ENCODE data around the gene LCP2.

Gene LCP2

GRCh38 chr5:170269579-170269978 lies 28.0 kb downstream of the LCP2 start:
- no peak for TF ChIP-seq CTCF (IDR thresholded peaks at IDR 0.05; ENCODE audit: low read depth, low read length)
- no peak overlapping the region for H3K4me3 ChIP-seq (replicated peaks in 1 of 2; ENCODE audit: low read depth in 2 of 2, low read length in 2 of 2)
- no peak for DNase-seq (ENCODE audit: low read depth in 2 of 2)

GRCh38 chr5:170268884-170269283 lies 28.7 kb downstream of the LCP2 start:
- no peak for DNase-seq (ENCODE audit: low read depth in 2 of 2)
- no peak for TF ChIP-seq CTCF (IDR thresholded peaks at IDR 0.05; ENCODE audit: low read depth, low read length)
- no peak overlapping the region for H3K4me3 ChIP-seq (replicated peaks in 1 of 2; ENCODE audit: low read depth in 2 of 2, low read length in 2 of 2)

- no peak for DNase-seq (ENCODE audit: low read depth in 2 of 2)
- H3K4me3 ChIP-seq (replicated peaks in 1 of 2; ENCODE audit: low read depth in 2 of 2, low read length in 2 of 2): no peak overlapping the region
- no peak for TF ChIP-seq CTCF (IDR thresholded peaks at IDR 0.05; ENCODE audit: low read depth, low read length)
These were observed 29.4 kb downstream of the LCP2 start for GRCh38 chr5:170268153-170268689.

GRCh38 chr5:170267431-170268152 lies 30.0 kb downstream of the LCP2 start:
- H3K4me3 ChIP-seq (replicated peaks in 1 of 2; ENCODE audit: low read depth in 2 of 2, low read length in 2 of 2): no peak overlapping the region
- TF ChIP-seq CTCF (IDR thresholded peaks at IDR 0.05; ENCODE audit: low read depth, low read length): peak; percentile 82
- peak; percentile 78 to 86 for DNase-seq (ENCODE audit: low read depth in 2 of 2)

GRCh38 chr5:170266570-170267381 lies 30.8 kb downstream of the LCP2 start:
- no peak for DNase-seq (ENCODE audit: low read depth in 2 of 2)
- TF ChIP-seq CTCF (IDR thresholded peaks at IDR 0.05; ENCODE audit: low read depth, low read length): no peak
- no peak overlapping the region for H3K4me3 ChIP-seq (replicated peaks in 1 of 2; ENCODE audit: low read depth in 2 of 2, low read length in 2 of 2)

- peak in 1 of 2 donors; percentile 50 for DNase-seq (ENCODE audit: low read depth in 2 of 2)
- no peak for TF ChIP-seq CTCF (IDR thresholded peaks at IDR 0.05; ENCODE audit: low read depth, low read length)
- H3K4me3 ChIP-seq (replicated peaks in 1 of 2; ENCODE audit: low read depth in 2 of 2, low read length in 2 of 2): no peak overlapping the region
These were observed 32.1 kb downstream of the LCP2 start for GRCh38 chr5:170265522-170265921.
